Ramos (cell line): ENCODE data around the gene CLSTN2.

Experiments
- in situ Hi-C: fragments of 300-500 bp; cut with MboI; formaldehyde crosslinking; loops from one replicate; pipeline ENCODE4 v1.14.3; 2022; ENCODE audit warnings: low sequenced_read_pairs; ENCODE audit not compliant: unreplicated experiment

The CLSTN2 gene

DNA sequence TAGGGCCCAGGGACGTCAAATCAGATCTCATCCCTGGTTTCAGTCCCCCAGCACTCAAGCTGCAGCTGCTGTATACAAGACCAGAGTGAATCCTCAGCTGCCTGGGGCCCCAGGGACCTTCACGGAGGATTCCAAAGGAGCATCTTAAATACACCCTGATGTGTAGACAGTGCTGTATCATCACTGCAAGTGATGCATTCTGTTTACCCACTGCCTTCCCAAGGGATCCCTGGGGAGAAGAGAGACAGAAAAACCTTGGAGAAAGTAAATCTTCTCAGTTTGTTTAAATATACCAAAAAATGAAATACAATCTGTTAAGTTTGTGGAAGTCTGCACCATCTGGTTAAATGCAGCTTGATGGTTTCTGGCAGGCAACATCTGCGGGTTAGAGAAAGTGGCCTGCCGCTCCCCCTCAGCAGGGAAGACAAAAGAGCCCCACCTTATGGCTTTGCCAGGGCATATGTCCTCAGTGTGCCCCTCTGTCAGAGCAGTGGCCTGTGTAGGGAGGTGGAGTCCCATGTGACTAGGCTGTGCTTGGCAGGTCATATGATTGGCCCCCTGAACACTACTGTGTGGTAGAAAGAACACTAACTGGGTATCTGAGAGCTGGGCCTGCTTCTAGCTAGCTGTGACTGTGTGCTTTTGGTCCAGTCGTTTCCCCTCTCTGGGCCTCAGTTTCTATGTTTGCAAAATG is 520.7 kb downstream of the CLSTN2 start:
- in situ Hi-C loops, result no loop called here

DNA sequence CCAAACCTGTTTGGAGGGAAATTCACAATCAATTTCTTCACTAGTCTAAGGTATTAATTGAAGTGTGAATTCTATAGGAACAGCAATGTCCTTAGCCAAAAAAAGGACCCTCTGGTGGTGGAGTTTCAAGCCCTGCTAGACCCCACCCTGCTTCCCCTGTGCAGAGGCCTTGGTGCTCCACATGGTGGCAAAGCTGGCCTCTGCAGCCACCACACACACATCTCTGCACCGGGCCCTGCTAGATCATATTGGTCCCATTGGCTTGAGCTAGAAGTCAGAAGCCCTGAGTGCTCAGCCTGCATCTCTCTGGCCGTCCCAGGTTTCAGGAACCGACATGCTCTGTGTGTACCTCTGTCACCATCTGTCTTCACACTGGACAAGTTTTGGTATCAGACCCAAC is 522.0 kb downstream of the CLSTN2 start:
- in situ Hi-C loops, result no loop called here

DNA sequence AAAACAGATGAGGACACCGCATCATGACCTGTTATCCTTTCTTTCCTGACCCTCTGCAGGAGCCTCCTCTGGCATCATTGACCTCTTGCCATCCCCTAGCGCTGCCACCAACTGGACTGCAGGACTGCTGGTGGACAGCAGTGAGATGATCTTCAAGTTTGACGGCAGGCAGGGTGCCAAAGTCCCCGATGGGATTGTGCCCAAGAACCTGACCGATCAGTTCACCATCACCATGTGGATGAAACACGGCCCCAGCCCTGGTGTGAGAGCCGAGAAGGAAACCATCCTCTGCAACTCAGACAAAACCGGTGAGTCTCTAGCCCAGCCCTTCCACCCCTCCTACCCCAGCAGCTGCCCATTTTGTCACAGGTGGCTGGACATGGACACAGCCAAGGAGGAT is 524.5 kb downstream of the CLSTN2 start:
- in situ Hi-C loops, result no loop called here

DNA sequence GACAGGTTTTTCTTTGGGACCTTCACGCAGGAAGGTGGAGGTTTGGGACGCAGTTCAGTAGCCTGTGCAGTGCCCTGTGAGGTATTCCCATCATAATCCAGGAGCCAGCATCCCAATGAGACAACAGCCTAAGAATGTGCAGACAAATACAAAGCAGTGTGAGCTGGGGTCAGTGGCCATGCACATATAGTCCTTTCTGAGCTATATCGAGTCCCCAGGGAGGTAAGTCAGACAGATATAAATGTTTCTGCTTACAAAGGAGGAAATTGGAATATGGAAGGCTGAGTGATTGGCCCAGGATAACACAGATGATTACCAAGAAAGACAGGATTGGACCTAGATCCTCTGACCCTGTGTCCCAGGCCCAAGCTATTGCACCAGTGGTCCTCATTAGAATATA is 526.3 kb downstream of the CLSTN2 start:
- in situ Hi-C loops, result no loop called here

DNA sequence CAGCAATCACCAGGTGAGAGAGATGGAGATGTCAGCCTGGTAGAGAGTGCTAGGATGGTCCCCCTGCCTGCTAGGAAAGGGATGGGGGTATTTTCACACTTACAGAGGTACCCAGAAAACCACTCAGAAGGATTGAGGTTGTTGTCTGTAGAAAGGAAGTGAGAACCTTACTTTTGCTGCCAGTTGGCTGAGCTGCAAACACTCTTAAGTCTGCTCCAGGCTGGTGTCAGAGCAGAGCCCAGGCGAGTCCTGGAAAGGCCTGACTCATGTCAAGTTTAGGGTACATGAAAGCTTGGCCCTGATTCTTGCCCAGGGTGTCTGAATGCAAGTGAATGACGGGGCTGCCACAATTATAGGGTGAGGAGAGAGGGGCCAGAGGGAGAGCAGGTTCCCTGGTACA is 528.4 kb downstream of the CLSTN2 start:
- in situ Hi-C loops, result no loop called here

DNA sequence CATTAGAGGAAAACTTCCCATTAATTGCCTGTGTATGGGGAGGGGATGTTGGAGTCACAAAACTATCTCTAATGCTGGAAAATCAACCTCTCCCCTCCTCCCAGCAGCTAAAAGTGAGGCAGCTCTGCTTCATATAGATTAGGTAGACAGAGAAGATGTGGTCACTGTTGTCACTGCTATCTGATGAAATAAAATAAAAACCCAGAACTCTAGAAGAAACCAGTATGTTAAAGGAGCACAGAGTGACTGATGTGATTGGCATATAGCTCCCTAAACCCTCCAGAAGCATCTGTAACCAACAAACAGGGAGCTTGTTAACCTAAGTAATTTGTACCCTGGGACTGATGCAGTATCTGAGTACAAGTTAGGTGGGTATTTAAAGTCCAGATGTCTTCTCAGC is 531.0 kb downstream of the CLSTN2 start:
- in situ Hi-C loops, result no loop called here

DNA sequence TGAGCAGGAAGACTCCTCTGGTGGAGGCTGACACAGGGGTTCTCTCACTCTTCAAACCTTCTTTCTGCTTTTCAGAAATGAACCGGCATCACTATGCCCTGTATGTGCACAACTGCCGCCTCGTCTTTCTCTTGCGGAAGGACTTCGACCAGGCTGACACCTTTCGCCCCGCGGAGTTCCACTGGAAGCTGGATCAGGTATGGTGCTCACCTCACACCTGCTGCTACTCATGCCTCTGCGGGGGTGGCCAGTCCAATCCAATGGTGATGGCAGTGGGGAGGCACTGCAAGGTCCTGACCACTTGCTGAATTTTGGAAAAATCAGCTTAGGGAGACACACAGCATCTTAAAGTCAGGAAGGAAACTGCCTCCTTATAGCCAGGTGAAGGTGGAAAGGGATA is 531.5 kb downstream of the CLSTN2 start:
- in situ Hi-C loops, result no loop called here

DNA sequence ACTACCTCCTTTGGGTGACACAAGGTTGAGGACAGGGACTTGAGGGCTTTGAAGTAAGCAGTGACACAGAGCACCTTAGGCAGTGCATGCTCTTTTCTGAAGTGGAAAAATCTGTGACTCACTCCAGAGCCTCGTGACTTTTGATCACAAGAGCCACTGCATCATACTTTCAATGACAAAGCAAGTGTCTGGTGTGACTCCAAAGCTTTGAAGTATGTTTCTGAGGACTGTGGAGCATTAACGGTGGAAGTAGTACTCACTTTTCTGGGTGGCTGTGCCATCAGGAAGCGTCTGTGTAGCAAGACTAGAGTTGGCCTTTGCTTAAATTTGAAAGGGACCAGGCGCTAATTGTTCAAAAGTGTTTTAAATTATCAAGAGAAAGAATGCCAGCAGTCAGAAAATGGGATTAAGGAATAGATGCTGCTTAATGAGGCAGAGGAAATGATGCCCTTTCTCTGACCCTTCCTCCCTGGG is 532.2 kb downstream of the CLSTN2 start:
- in situ Hi-C loops, result no loop called here

DNA sequence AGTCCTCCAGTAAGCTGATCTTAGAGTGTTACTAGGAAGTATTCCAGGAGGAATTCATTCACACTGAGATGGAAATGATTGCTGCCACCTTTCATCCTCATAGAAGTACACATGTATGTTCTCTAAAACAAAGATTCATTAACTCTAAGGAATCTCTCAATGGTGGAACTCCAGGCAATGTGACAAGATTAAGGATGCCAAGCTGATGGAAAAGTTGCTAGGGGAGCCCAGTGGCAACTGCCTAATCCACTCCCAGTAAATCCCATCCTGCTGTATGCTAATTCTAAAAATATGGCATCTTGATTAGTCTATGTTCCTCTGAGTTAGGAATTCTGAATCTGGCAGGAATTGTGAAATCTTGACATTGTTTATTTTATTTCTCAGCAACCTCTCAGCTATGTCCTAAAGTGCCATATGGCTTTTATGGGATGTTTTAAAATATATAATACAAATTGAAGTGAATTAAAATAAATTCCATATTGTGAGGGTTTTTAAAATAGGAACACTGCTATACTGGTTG is 532.9 kb downstream of the CLSTN2 start:
- in situ Hi-C loops, result no loop called here

DNA sequence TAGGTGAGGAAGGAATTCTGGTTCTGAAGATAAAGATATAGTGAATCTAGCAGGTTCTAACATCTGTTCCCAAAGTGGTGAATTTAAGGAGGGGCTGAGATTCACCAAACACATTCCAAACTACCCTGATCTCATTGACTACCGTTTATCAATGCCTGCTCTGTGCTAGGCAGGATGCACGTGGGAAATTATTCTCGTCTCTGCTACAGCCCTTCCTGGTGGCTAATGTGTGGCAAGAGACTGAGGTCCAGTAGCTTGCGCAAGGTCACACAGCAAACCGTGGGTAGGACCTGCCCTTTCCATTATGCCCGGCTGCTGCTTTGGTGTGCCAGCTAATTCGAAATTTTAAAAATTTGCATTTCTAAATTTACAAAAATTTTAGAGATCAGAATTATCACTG is 533.4 kb downstream of the CLSTN2 start:
- in situ Hi-C loops, result no loop called here

DNA sequence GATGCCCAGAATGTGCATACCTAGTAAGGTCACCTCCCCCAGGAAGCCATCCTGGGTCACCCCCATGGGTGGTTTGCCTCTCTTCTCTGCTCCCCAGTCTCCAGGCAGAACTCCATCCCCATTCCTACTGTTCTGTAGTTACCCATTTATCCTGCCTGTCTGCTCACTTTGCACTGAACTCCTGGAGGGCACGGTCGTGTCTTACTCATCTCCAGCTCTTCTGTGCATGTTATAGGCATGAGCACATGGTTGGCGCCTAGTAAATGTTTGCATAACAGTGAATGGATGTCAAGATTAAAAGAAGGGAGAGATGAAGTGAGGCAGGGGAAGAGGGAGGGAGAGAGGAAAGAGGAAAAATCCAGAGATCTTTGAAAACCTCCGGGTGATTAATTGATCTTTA is 534.5 kb downstream of the CLSTN2 start:
- in situ Hi-C loops, result no loop called here

DNA sequence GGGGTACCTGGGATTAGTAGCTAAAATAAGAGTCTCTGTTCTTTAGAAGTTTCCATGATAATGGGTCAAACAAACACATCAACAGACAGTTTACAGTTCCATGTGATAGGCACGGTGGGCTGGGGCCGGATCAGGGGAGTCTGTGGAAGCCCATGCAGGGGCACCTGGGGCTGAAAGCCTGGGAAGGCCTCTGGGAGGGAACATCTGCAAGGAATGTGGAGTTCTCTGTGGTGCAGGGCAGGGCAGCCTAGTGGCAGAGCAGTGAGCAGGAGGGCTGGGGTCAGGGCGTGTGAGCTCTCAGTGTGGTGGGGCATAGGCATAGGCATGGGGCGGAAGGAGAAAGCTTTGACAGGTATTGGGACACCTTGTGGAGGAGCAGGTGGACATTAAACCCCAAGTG is 535.2 kb downstream of the CLSTN2 start:
- in situ Hi-C loops, result no loop called here

DNA sequence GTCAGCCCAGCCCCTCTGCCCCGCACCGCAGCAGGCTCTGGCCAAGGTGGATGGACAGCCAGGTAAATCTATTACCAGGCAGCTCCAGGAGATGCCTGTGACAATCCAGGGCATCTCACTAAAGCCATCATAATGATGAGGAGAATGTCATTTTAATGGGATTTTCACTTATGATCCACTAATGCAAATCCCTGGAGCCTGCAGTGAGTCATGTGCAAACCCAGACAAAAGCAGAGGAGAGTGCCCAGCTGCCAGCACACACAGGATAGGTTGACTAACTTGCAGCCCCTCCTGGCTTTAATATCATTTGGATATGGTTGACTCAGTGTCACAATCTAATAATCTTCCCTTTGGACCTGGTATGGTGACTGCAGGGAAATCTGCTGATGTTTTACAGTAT is 536.0 kb downstream of the CLSTN2 start:
- in situ Hi-C loops, result no loop called here

DNA sequence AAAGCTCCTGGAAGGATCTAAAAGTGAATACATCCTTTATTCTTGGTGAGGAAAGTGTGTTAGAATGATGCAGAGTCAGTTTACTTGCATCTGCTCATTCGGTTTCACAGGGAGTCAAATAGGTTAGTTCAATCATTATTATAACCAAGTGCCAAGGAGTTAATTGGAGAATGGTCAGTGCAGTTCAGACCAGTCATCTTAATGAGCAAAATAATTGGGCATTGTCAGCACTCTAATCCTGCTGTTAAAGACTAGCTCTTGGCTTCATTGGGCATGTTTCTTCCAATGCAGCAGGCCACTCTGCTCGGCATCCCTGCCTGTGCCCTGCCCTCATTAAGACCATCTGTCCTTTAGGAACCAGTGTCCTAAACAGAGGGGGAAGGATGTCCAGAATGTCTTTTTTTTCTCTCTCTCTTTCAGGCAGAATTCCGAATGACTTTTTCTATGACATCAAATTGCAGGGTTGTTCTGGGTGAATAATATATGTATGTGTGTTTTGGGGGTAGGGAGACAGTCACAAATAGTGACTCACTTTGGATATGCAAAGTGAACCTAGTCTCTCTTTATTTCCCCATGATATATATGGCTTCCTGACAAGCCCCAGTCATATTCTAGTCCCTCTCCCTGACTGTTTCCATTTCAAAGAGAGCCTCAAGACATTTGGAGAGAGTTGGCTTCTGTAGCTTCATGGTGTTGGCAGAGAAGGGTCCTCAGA is 537.5 kb downstream of the CLSTN2 start:
- in situ Hi-C loops, result no loop called here

DNA sequence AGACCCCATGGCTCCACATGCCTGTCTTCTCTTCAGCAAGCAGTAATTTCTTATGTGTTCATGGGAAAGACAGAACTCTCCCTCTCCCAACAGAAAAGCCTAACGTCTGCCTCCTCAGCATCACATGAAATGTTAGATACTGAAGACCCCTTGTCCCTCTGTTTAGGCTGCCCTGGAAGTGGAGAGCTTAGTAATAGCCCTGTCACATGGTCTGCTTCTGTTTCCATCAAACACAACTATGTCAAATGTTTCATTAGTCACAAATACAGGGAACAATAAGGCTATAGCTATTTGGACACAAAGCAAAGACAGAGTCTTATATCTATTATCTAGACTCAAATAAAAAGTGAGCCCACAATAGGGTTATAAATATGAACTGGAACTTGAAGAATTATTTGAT is 552.6 kb downstream of the CLSTN2 start:
- in situ Hi-C loops, result no loop called here

DNA sequence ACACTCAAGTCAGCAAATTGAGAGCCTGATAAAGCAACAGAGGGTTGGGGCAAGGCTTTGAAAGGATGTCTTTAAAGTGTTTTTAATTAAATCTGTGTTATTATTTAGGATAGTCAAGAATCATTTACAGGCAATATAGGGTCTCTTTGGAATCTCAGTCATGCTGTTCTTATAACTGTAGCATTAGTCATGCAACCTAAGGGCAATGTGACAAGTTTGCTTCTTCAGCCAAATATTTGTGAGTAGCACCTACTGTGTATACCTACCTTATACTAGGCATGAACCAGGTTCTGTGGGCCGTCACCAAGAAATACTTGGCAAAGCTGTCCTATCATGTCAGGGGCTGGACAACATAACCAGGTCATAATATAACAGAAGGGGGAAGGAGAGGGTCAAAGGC is 558.3 kb downstream of the CLSTN2 start:
- in situ Hi-C loops, result no loop called here

DNA sequence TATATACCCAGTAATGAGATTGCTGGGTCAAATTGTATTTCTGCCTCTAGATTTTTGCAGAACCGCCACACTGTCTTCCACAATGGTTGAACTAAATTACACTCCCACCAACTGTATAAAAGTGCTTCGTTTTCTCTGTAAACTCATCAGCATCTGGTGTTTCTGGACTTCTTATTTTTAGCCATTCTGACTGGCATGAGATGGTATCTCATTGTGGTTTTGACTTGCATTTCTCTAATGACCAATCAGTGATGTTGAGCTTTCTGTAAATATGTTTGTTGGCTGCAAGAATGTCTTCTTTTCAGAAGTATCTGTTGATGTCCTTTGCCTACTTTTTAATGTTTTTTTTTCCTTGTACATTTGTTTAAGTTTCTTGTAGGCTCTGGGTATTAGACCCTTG is 560.0 kb downstream of the CLSTN2 start:
- in situ Hi-C loops, result no loop called here

DNA sequence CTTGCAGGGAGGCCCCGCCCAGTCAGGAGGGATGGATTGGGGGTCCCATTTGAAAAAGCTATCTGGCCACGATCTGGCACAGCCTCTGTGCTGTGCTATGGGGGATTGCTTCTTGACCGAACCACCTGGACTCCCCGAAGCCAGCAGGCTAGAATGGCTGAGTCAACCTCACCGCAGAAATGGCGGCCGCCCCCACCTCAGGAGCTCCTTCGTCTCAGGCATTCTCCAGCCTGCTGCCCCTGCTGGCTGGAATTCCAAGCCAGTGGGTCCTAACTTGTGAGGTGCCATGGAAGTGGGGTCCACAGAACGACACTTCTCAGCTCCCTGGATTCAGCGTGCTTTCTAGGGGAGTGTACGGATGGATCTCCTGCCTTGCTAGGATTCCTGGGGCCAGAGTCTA is 562.3 kb downstream of the CLSTN2 start:
- in situ Hi-C loops, result no loop called here

DNA sequence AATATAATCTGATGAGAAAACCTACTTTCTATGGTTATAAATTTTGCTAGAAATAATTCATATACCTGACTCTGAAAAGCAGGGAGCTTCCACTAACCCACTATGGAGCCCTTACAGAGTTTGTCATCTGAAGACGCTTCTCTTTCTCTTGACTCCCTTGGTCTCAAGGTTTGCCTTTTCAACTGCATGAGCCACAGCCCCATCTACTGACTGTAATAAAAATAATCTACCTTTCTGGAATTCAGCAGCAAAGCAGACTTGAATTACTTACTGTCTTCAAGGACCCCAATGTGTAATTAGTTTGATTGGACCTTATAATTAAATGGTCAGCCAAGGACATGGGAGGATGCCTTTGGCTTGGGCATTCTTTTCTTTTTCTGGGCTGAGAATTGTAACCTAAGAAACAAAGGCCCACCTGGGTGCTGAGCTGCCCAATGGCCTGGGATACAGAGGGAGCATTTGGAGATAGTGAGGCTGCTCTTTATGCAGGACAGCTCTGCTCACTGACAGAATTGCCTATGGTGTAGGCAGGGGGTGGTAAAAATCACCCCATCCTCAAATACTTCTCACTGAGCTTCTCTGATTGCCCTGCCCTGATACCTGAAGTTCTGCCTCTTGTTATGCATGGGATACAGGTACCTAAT is 564.3 kb downstream of the CLSTN2 start:
- in situ Hi-C loops, result no loop called here

DNA sequence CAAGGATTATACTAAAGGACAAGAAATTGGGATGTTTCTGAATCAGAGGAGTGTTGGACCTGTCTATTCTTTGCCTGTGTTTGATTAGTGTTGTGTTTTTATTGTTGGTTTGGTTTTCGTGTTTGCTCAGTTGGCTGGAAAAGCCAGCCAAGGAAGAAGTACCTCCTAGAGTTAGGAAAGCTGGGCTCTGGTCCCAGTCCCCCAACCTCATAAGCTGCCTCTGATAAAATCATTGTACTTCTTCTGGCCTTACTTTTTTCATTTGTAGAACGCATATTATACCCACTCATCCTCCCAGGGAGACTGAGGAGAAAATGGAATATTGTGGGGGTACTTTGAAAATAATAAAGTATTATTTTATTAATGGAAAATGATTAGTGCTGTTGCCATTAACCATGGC is 565.5 kb downstream of the CLSTN2 start:
- in situ Hi-C loops, result no loop called here

DNA sequence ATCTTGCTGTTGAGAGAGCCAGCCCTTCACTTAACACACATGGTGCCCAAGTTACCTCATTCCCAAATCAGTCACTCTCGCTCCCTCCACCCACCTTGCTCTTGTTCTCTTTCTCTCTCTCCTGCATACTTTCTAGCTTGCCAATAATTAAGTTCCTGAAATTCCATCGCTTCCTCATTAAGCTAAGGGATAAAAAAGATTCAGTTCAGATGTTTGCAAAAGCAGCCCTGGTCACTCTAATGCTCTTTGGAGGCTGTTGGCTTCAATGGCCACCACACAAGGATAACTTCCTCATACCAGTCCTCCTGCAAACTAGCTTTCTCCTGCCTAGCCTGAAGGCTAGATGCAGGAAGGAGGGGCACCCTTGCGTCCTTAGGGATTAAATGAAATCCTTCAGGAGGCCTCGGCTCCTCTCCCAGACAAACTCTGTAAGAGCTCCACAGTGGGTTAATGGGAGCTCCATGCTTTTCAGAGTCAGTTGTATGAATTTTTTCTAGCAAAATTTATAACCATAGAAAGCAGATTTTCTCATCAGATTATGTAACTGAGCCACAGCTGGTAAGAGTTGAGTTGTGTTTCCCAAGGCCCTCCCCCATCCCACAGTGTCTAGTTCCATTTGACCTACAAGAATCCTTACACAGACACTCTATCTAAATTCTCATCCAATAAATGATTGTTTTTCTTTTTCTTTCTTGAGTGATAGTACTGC is 566.2 kb downstream of the CLSTN2 start:
- in situ Hi-C loops, result no loop called here
